Upper lobe of left lung (tissue), 4 donors: ENCODE results near the gene SORL1.

ENCODE experiments used
- POLR2A ChIP-seq, 4 donors: fragments of 450-650 bp; IDR thresholded peaks; one replicate each; pipeline ENCODE4 v1.5.1; 2016 to 2017; ENCODE audit warnings: antibody characterized with exemption in 4 of 4, mild to moderate bottlenecking in 2 of 4
- POLR2AphosphoS5 ChIP-seq, 2 donors: sonication (generic); formaldehyde crosslinking; IDR thresholded peaks; one replicate each; pipeline ENCODE4 v1.5.1; 2017; ENCODE audit warnings: antibody characterized with exemption in 2 of 2
- TF ChIP-seq, protein P1 (sequence below), 6 experiments: fragments of 450-650 bp in 4 of 6; fragments of 200-600 bp in 2 of 6; sonication (generic) in 2 of 6; IDR thresholded peaks; one replicate each; pipeline ENCODE4 v1.5.1; 2016 to 2019; ENCODE audit warnings: antibody characterized with exemption in 6 of 6

DNA sequence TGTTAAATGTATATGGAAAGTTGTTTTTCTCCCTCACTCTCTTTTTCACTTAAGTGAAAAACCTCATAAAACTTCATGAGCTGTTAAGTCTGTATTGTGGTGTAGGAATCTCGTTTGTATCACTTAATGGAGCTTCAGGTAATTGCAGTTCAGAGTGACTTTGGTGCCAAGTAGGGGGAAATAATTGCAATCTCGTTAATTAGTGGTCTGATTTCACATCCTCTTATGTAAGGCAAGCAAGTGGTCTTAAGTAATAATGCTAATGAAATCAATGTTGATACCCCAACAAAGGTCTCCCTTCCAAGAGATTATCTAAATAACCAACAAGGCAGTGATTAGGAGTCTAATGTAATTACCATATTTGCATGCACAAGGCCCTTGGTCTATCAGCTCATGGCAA lies 174.9 kb downstream of the SORL1 start:
- TF ChIP-seq, protein P1, sequence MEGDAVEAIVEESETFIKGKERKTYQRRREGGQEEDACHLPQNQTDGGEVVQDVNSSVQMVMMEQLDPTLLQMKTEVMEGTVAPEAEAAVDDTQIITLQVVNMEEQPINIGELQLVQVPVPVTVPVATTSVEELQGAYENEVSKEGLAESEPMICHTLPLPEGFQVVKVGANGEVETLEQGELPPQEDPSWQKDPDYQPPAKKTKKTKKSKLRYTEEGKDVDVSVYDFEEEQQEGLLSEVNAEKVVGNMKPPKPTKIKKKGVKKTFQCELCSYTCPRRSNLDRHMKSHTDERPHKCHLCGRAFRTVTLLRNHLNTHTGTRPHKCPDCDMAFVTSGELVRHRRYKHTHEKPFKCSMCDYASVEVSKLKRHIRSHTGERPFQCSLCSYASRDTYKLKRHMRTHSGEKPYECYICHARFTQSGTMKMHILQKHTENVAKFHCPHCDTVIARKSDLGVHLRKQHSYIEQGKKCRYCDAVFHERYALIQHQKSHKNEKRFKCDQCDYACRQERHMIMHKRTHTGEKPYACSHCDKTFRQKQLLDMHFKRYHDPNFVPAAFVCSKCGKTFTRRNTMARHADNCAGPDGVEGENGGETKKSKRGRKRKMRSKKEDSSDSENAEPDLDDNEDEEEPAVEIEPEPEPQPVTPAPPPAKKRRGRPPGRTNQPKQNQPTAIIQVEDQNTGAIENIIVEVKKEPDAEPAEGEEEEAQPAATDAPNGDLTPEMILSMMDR (IDR thresholded peaks at IDR 0.05), result no peak
- TF ChIP-seq POLR2AphosphoS5 (IDR thresholded peaks at IDR 0.05) (no peak), POLR2A (IDR thresholded peaks at IDR 0.05) (no peak)
